Measurements from ENCODE around the gene DNAAF6.

DNA sequence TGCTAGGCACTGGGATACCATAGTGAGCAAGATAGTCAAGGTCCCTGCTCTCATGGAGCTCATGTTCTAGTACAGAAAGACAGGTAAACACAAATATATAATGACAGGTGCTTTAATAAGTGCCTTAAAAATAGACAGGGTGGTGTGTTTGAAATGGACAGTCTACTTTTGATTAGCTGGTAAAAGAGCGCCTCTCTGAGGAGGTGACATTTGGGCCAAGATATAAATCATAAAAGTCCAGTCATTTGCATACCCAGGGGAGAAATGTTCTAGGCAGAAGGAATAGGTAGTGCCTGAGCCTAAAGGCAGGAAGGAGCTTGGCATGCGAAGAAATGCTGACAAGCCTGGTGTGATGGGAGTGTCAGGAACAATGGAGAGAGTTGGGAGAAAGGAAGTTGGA is 83.6 kb downstream of the DNAAF6 start:
- TF ChIP-seq, protein P1, sequence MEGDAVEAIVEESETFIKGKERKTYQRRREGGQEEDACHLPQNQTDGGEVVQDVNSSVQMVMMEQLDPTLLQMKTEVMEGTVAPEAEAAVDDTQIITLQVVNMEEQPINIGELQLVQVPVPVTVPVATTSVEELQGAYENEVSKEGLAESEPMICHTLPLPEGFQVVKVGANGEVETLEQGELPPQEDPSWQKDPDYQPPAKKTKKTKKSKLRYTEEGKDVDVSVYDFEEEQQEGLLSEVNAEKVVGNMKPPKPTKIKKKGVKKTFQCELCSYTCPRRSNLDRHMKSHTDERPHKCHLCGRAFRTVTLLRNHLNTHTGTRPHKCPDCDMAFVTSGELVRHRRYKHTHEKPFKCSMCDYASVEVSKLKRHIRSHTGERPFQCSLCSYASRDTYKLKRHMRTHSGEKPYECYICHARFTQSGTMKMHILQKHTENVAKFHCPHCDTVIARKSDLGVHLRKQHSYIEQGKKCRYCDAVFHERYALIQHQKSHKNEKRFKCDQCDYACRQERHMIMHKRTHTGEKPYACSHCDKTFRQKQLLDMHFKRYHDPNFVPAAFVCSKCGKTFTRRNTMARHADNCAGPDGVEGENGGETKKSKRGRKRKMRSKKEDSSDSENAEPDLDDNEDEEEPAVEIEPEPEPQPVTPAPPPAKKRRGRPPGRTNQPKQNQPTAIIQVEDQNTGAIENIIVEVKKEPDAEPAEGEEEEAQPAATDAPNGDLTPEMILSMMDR (IDR thresholded peaks at IDR 0.05): no peak
- no peak for TF ChIP-seq ZFX (IDR thresholded peaks at IDR 0.05; ENCODE audit: borderline replicate concordance)

All from 22Rv1 (cell line).